Measurements from ENCODE around the gene GLMP. TPM values are rescaled to one million over a fixed set of nuclear protein-coding genes. Genes with fewer than 3 reads are reported as not detected.

Gene GLMP
- total RNA-seq, 2 donors from 2014 or later, result 31.8 to 46.2 TPM

GRCh38 chr1:156310962-156311361 is 15.5 kb upstream of the GLMP start:
- Histone ChIP-seq H3K9ac (ENCODE audit: low read depth in 2 of 2, low read length in 2 of 2) (no peak overlapping the region), H3K36me3 (peaks cover 18% of the 10 kb centered on the region), H3K27me3 (no peaks in the 10 kb centered on the region), H3K27ac (no peak overlapping the region), H3K9me3 (no peaks in the 10 kb centered on the region), H3K4me3 (no peak overlapping the region), H3K4me1 (no peaks in the 10 kb centered on the region)
- intact Hi-C loops (cut with DNase I), result no loop called here
- no peak for TF ChIP-seq CTCF (IDR thresholded peaks at IDR 0.05)
- DNase-seq, result no peak

GRCh38 chr1:156308078-156308477 is 12.6 kb upstream of the GLMP start:
- no peaks in the 10 kb centered on the region for H3K9me3 ChIP-seq
- intact Hi-C loops (cut with DNase I), result no loop called here
- H3K27me3 ChIP-seq, result no peaks in the 10 kb centered on the region
- H3K27ac ChIP-seq, result no peak overlapping the region
- H3K36me3 ChIP-seq, result peaks cover 18% of the 10 kb centered on the region
- H3K9ac ChIP-seq (ENCODE audit: low read depth in 2 of 2, low read length in 2 of 2), result no peak overlapping the region
- no peak for TF ChIP-seq CTCF (IDR thresholded peaks at IDR 0.05)
- H3K4me3 ChIP-seq, result no peak overlapping the region
- no peak for DNase-seq
- H3K4me1 ChIP-seq, result no peaks in the 10 kb centered on the region

GRCh38 chr1:156305215-156305614 is 9.7 kb upstream of the GLMP start:
- Histone ChIP-seq H3K36me3 (peaks cover 5% of the 10 kb centered on the region), H3K9ac (ENCODE audit: low read depth in 2 of 2, low read length in 2 of 2) (no peak overlapping the region), H3K27me3 (no peaks in the 10 kb centered on the region), H3K4me3 (no peak overlapping the region), H3K27ac (no peak overlapping the region), H3K9me3 (no peaks in the 10 kb centered on the region), H3K4me1 (no peaks in the 10 kb centered on the region)
- no peak for TF ChIP-seq CTCF (IDR thresholded peaks at IDR 0.05)
- no peak for DNase-seq
- intact Hi-C loops (cut with DNase I), result no loop called here

GRCh38 chr1:156303241-156303640 is 7.8 kb upstream of the GLMP start:
- H3K9me3 ChIP-seq, result no peaks in the 10 kb centered on the region
- DNase-seq, result no peak
- TF ChIP-seq CTCF (IDR thresholded peaks at IDR 0.05), result no peak
- H3K27ac ChIP-seq, result no peak overlapping the region
- no peak overlapping the region for H3K9ac ChIP-seq (ENCODE audit: low read depth in 2 of 2, low read length in 2 of 2)
- no peaks in the 10 kb centered on the region for H3K27me3 ChIP-seq
- no peak overlapping the region for H3K4me3 ChIP-seq
- intact Hi-C loops (cut with DNase I), result no loop called here
- no peaks in the 10 kb centered on the region for H3K36me3 ChIP-seq
- no peaks in the 10 kb centered on the region for H3K4me1 ChIP-seq

- no peak within 1 kb of the TSS for H3K4me3 ChIP-seq
- intact Hi-C loops (cut with DNase I), result no loop called here
- no peak within 1 kb of the TSS for H3K9ac ChIP-seq (ENCODE audit: low read depth in 2 of 2, low read length in 2 of 2)
- H3K9me3 ChIP-seq, result no peaks in the 10 kb centered on the region
- no peaks in the 10 kb centered on the region for H3K27me3 ChIP-seq
- H3K4me1 ChIP-seq, result peaks cover 5% of the 10 kb centered on the region
- H3K27ac ChIP-seq, result no peak within 1 kb of the TSS
- no peak for DNase-seq
- H3K36me3 ChIP-seq, result no peaks in the 10 kb centered on the region
- TF ChIP-seq CTCF (IDR thresholded peaks at IDR 0.05), result no peak
Observed at GRCh38 chr1:156298852-156299357, 3.4 kb upstream of the GLMP start, which contains the start of gene VHLL. Gene VHLL, minus strand, starts transcription at chr1:156299307. Its CDS starts 118 bp downstream, at chr1:156299189.
